Measurements from ENCODE around the gene MYO1H.

The MYO1H gene

DNA sequence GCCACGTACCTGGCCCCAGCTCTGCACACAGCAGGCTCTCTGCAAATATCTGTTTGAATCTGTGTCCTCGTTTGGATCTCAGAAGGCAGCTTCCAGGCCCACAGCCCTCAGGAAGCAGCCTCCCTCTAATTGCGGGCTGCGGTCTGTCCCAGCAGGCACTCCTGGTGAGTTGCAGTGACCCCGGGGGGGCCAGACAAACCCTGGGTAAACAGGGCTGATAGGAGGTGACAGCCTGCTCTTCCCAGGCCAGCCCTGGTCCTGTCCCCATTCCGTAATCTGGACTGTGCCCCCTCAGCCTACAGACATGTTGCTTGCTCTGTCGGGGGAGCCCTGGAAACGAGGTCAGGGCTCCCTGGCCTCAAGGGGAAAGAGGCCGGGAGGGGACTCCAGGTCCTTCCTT lies 40.6 kb upstream of the MYO1H start:
- TF ChIP-seq, protein P1, sequence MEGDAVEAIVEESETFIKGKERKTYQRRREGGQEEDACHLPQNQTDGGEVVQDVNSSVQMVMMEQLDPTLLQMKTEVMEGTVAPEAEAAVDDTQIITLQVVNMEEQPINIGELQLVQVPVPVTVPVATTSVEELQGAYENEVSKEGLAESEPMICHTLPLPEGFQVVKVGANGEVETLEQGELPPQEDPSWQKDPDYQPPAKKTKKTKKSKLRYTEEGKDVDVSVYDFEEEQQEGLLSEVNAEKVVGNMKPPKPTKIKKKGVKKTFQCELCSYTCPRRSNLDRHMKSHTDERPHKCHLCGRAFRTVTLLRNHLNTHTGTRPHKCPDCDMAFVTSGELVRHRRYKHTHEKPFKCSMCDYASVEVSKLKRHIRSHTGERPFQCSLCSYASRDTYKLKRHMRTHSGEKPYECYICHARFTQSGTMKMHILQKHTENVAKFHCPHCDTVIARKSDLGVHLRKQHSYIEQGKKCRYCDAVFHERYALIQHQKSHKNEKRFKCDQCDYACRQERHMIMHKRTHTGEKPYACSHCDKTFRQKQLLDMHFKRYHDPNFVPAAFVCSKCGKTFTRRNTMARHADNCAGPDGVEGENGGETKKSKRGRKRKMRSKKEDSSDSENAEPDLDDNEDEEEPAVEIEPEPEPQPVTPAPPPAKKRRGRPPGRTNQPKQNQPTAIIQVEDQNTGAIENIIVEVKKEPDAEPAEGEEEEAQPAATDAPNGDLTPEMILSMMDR (IDR thresholded peaks at IDR 0.05): no peak

DNA sequence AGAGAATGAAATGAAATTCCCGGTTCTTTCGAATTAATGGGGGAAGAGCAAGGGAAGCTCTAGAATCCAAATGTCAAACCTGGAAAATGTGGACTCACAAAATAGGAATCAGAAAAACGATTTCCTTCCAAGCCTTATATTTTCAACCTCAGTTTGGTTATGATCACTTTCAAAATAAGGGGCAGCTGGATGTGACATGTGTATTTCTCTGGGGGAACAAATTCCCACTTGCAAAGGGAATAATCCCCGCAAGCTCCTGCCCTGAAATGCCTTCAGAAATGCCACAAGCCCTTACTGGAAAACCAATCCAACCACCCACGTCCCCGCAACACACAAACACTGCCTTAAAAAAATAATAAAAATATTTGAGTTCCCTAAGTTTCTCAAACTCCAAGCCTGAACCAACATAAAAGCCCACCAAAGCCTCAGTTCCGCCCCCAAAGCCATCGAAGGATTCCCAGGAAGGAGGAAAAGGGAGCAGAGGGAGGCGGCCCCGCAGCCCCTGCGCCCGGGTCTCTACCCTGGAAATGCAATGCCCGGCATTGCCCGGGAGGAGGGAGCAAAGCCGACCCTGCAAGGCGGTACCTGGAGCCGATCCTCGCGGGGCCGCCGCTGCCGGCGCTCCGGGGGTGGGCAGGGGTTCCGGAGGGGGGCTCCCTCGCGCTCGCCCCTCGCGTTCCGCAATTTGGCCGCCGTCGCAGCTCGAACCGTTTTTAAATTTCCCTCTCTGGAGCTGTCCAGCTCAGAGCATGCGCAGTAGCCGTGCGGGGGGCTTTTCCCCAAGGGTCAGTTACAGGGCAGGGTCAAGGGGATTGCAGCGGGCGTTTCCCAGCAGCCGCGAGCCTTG lies 38.9 kb upstream of the MYO1H start, which contains the start of gene FOXN4:
Gene FOXN4, minus strand, starts transcription at position 751 of the 847 bp plus-strand sequence. CDS start 963 bp downstream, outside the sequence.
- TF ChIP-seq, protein P1 (IDR thresholded peaks at IDR 0.05): no peak

DNA sequence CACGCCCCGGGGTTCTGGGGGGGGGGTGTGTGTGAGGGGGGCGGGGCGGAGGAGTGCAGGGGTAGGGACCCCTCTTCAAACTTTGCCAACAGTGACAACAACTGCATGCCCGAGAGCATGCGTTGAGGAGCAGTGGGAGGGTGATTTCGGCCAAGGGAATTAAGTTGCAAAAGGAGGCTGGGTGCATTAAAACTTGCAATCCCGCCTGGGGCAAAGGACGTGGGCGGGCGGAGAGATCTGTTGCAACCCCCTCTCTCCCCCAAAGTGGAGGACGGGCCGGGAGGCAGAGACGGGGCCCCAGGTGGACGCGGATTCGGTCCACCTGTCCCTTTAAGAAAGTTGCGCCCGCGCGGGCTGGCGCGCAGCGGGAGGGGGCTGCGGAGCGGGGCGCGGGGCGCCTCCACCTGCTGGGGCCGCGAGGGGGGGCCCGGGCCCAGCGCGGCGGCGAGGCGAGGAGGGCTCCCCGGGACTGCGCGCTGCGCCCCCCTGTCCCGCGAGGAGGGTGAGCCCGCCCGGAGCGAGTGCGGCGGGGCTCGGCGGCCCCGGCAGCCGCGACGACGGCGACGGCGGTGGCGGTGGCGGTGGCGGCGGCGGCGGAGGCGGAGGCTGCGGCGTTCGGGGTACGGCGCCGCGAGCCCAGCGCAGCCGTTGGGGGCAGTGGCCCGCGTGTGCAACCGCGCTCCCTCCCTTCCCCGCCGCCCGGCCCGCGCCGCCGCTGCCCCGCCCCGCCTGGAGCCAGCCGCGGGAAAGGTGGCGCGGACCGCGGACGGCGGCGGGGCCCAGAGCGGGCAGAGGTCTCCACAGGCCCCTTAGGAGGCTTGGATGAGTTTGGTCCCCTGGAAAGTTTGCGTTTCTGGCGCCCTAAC lies 38.1 kb upstream of the MYO1H start:
- TF ChIP-seq, protein P1 (IDR thresholded peaks at IDR 0.05): no peak

DNA sequence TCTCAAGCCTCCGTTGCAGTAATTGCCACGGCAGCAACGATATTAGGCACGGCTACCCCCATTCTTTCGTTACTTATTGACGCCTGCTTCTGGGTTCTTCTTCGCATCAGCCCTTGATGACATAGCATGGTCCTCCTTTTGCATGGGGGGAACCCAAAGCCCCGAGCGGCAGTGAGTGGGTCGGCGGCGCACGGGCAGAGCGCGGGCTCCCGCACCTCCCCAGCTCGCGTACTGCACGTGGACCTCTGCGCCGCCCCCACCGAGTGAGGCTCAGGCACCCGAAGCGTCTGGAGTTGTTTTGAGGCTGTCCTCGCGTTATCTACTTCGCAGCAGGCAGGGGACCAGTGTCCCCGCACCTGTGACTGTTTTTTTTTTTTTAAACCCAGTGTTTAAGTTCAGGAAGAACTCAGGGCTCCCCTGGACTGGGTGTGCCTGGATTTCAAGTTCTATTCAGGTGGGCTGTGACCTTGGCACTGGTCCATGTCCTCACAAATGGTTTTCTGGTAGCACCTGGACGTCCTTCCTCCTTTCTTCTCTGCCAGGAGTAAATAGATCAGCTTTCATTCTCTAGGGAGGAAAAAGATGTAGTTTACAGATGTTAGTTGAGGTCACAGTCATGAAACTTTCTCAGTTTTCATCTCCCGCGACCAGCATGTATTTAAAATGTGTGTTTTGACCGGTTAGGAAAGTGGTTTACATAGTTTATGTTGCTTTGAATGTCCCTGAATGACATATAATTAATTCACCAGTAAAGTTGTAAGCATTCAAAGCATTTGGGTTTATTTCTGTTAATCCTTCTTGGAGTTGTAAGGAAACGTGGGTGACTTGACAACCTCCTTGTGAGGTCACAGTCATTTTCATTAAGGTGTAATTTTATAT lies 37.2 kb upstream of the MYO1H start:
- TF ChIP-seq, protein P1 (IDR thresholded peaks at IDR 0.05): no peak

DNA sequence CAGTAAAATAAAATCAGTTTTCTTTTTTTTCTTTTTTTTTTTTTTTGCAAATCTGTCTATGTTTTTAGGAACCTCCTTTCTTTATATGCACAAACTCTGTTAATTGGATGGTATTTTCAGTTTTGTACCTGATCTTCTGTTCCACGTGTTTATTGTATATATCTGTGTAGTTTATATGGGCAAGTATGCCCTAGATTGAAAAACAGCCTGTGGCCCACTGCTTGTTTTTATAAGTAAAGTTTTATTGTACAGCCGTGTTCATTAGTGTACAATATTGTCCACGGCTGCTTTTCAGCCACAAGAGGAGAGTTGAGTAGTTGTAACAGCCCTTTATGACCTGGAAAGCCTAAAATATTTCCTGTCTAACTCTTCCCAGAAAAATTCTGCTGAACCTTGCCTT lies 18.7 kb upstream of the MYO1H start:
- TF ChIP-seq, protein P1 (IDR thresholded peaks at IDR 0.05): no peak

DNA sequence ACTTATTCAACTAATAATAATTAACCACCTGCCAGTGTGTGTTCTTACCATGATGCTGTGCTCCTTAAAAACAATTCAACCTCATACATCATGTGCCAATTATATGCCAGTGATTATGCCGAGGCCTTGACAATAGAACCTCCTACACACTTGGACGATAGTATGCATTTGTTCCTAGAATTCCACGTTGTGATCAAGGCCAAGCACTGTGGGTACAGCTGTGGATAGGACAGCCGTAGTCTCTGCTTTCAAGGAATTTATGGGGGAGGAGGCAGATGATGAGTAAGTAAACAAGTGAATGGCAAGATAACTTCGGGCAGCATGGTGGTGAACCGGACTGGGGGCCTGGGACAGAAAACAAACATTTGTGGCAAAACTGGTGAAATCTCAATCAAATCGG lies 18.0 kb upstream of the MYO1H start:
- TF ChIP-seq, protein P1 (IDR thresholded peaks at IDR 0.05): no peak
